Thyroid gland (tissue), 4 donors: Measurements from ENCODE around the gene C1QTNF8.

Experiments used
- POLR2A ChIP-seq, 2 donors: fragments of 450-650 bp; IDR thresholded peaks; one replicate each; pipeline ENCODE4 v1.6.1; 2017; ENCODE audit warnings: antibody characterized with exemption in 2 of 2, mild to moderate bottlenecking in 2 of 2, moderate library complexity in 1 of 2
- TF ChIP-seq, protein P1 (sequence below), 6 experiments: fragments of 200-600 bp in 3 of 6; fragments of 450-650 bp in 3 of 6; sonication (generic) in 3 of 6; IDR thresholded peaks; one replicate each; pipeline ENCODE4 v1.5.1; 2016 to 2019; ENCODE audit warnings: antibody characterized with exemption in 6 of 6, mild to moderate bottlenecking in 2 of 6, inconsistent platforms in 1 of 6, moderate library complexity in 1 of 6

DNA sequence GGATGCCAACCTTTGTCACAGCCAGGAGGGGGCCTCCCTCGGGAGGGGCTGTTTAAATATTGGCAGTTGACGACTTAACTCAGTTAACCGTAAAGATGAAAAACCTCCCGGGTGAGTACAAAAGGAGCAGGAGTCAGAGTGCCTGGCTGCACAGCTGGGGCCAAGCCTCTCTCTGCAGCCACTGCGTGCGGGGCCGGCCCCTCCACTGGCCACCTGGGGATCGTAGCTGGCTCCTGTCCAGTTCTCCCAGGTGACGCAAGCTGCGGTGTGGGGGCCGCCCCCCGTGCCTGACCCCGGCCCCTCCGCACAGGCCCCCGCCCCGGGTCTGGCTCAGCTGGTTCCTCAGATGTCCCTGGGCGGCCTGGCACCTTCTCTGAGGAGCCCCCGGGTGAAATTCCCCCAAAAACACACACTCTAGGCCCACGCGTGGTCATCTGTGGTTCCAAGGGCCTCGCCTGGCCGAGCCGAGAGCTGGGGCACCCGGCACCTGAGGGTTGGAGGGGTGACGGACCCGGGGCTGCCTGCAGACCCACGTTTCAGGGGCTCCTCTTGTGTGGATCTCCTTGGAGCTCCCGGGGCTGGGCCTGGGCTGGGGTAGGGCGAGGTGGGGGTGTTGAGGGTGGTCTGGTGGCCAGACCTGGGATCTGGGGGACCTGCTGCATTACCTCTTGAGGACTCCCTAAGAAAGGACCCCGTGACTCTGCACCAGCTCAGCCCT is 49.5 kb upstream of the C1QTNF8 start:
- TF ChIP-seq, protein P1, sequence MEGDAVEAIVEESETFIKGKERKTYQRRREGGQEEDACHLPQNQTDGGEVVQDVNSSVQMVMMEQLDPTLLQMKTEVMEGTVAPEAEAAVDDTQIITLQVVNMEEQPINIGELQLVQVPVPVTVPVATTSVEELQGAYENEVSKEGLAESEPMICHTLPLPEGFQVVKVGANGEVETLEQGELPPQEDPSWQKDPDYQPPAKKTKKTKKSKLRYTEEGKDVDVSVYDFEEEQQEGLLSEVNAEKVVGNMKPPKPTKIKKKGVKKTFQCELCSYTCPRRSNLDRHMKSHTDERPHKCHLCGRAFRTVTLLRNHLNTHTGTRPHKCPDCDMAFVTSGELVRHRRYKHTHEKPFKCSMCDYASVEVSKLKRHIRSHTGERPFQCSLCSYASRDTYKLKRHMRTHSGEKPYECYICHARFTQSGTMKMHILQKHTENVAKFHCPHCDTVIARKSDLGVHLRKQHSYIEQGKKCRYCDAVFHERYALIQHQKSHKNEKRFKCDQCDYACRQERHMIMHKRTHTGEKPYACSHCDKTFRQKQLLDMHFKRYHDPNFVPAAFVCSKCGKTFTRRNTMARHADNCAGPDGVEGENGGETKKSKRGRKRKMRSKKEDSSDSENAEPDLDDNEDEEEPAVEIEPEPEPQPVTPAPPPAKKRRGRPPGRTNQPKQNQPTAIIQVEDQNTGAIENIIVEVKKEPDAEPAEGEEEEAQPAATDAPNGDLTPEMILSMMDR (IDR thresholded peaks at IDR 0.05): no peak
- no peak for TF ChIP-seq POLR2A (IDR thresholded peaks at IDR 0.05)
